H1 (cell line): ENCODE measurements around the gene OR1I1. TPM values are rescaled to one million over a fixed set of nuclear protein-coding genes. Genes with fewer than 3 reads are reported as not detected.

Experiments used
- CBX5 ChIP-seq: fragments of 300-800, 300-1000 bp; sonication (generic); IDR thresholded peaks from 2 replicates; pipeline ENCODE4 v1.7.1; 2016; ENCODE audit warnings: antibody characterized with exemption, low read length, low read depth
- EP300 ChIP-seq, 2 experiments: IDR thresholded peaks; 1 replicate in 1 of 2; 2 replicates in 1 of 2; pipeline ENCODE4 v1.6.1; 2011 to 2012; ENCODE audit warnings: low read depth in 2 of 2, low read length in 2 of 2, mild to moderate bottlenecking in 2 of 2, borderline replicate concordance in 1 of 2, inconsistent platforms in 1 of 2, moderate library complexity in 1 of 2
- GTF2F1 ChIP-seq: IDR thresholded peaks from 2 replicates; pipeline ENCODE4 v1.6.1; 2012; ENCODE audit warnings: low read depth, low read length, improper control_type of control experiment, borderline replicate concordance
- HDAC6 ChIP-seq: IDR thresholded peaks from one replicate; pipeline ENCODE4 v1.7.1; 2012; ENCODE audit warnings: low read depth, mild to moderate bottlenecking, inconsistent platforms, low read length, moderate library complexity
- RXRA ChIP-seq: IDR thresholded peaks from 2 replicates; pipeline ENCODE4 v1.6.1; 2011; ENCODE audit warnings: low read depth, mild to moderate bottlenecking, low read length, moderate library complexity; ENCODE audit not compliant: insufficient read depth
- polyA plus RNA-seq, 7 experiments: library from polyadenylated mRNA; depleted of rRNA in 3 of 7; stranded (reverse) in 5 of 7; unstranded in 2 of 7; fragments of >200 nt in 5 of 7; fragments of 200-250 nt in 2 of 7; gene quantifications; 1 replicate in 5 of 7; 2 replicates in 1 of 7; 4 replicates in 1 of 7; pipeline versions ENCODE4 v1.2.1 to v1.2.3, GENCODE V29; 2011 to 2013; ENCODE audit warnings: missing spikeins in 2 of 7, mixed read lengths in 2 of 7
- total RNA-seq: library from RNA; stranded (reverse); fragmentation: NEBNext Ultra II Directional; extraction: Animal tissue kit (Norgen Biotek cat#: 25700); gene quantifications from 2 replicates; pipeline ENCODE4 v1.2.1, GENCODE V29; 2021
- TF ChIP-seq, protein P1 (sequence below): IDR thresholded peaks from 2 replicates; pipeline ENCODE4 v1.6.1; 2012; ENCODE audit warnings: inconsistent platforms

OR1I1 gene
- total and polyA plus RNA-seq, 2 of the 8 experiments (the other 6 are each of a cell fraction or from before 2014, with no cell fraction given): not detected

DNA sequence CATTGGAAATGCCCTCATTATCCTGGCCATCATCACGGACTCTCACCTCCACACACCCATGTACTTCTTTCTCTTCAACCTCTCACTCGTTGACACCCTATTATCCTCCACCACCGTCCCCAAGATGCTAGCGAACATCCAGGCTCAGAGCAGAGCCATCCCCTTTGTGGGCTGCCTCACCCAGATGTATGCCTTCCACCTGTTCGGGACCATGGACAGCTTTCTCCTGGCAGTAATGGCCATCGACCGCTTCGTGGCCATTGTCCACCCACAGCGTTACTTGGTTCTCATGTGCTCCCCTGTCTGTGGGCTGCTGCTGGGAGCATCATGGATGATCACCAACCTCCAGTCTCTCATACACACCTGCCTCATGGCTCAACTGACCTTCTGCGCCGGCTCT, 5.2 kb downstream of the OR1I1 start (continued):
- TF ChIP-seq GTF2F1: no peak
- TF ChIP-seq, protein P1, sequence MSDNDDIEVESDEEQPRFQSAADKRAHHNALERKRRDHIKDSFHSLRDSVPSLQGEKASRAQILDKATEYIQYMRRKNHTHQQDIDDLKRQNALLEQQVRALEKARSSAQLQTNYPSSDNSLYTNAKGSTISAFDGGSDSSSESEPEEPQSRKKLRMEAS: no peak
- no peak for TF ChIP-seq EP300 (IDR thresholded peaks at IDR 0.05; ENCODE audit: borderline replicate concordance in 1 of 2, low read depth in 2 of 2, low read length in 2 of 2)
- no peak for TF ChIP-seq CBX5
- no peak for TF ChIP-seq RXRA
- no peak for TF ChIP-seq HDAC6
